PC-9 (cell line): Measurements from ENCODE around the gene NFE2L3. TPM values are rescaled to one million over a fixed set of nuclear protein-coding genes. Genes with fewer than 3 reads are reported as not detected.

Experiments used
- BruUV-seq: library from RNA; stranded (reverse); fragments of 400-500 nt; replicated peaks from 2 replicates; lab custom pipeline; 2021; lab: Mats Ljungman, UMichigan
- CTCF ChIA-PET: fragments of 300-600 bp; sonication (Branson Sonifier 250); formaldehyde crosslinking; loops from one replicate; lab custom pipeline; 2022; ENCODE audit warnings: antibody characterized with exemption; lab: Charles Lee
- POLR2A ChIA-PET: fragments of 300-600 bp; sonication (Branson Sonifier 250); formaldehyde crosslinking; loops from one replicate; lab custom pipeline; 2022; ENCODE audit warnings: antibody characterized with exemption; ENCODE audit not compliant: unreplicated experiment; lab: Charles Lee
- DNase-seq, 2 experiments: peaks; one replicate each; pipeline versions ENCODE4 v3.0.0 to v3.0.0-alpha.2; 2015 to 2022; ENCODE audit warnings: mixed read lengths in 1 of 2
- H2AFZ ChIP-seq: fragments of 200-600 bp; sonication (generic); 2 replicates; pipeline ENCODE4 v1.8.1; 2017; ENCODE audit warnings: antibody characterized with exemption
- H3F3A ChIP-seq: fragments of 200-600 bp; sonication (generic); 2 replicates; pipeline ENCODE4 v1.8.1; 2017; ENCODE audit warnings: antibody characterized with exemption, mild to moderate bottlenecking, low read depth; ENCODE audit not compliant: insufficient read depth
- H3K27ac ChIP-seq: fragments of 200-600 bp; sonication (generic); 2 replicates; pipeline ENCODE4 v1.6.1; 2016; ENCODE audit warnings: mixed run types
- H3K27me3 ChIP-seq: fragments of 200-600 bp; sonication (generic); 2 replicates; pipeline ENCODE4 v1.6.1; 2016; ENCODE audit warnings: low read depth, mixed run types; ENCODE audit not compliant: insufficient read depth
- H3K36me3 ChIP-seq: fragments of 200-600 bp; sonication (generic); 2 replicates; pipeline ENCODE4 v1.6.1; 2016; ENCODE audit warnings: low read depth, mixed run types
- H3K4me1 ChIP-seq: fragments of 200-600 bp; sonication (generic); replicated peaks from 2 replicates; pipeline ENCODE4 v1.6.1; 2016; ENCODE audit warnings: mixed run types; ENCODE audit not compliant: insufficient read depth
- H3K4me2 ChIP-seq: fragments of 200-600 bp; sonication (generic); 2 replicates; pipeline ENCODE4 v1.6.1; 2017; ENCODE audit warnings: mixed run types
- H3K4me3 ChIP-seq: fragments of 200-600 bp; sonication (generic); 2 replicates; pipeline ENCODE4 v1.6.1; 2016; ENCODE audit warnings: mixed run types
- H3K79me2 ChIP-seq: fragments of 200-600 bp; sonication (generic); 2 replicates; pipeline ENCODE4 v1.6.1; 2017; ENCODE audit warnings: low read depth, mixed run types
- H3K9me2 ChIP-seq: fragments of 200-600 bp; sonication (generic); 2 replicates; pipeline ENCODE4 v1.8.1; 2017; ENCODE audit warnings: mild to moderate bottlenecking; ENCODE audit not compliant: insufficient read depth
- H3K9me3 ChIP-seq: fragments of 200-600 bp; sonication (generic); 2 replicates; pipeline ENCODE4 v1.8.1; 2016; ENCODE audit warnings: low read depth; ENCODE audit not compliant: insufficient read depth
- H4K20me1 ChIP-seq: fragments of 200-600 bp; sonication (generic); 2 replicates; pipeline ENCODE4 v1.8.1; 2017; ENCODE audit not compliant: insufficient read depth
- CTCF ChIP-seq: fragments of 200-600 bp; sonication (generic); conservative IDR thresholded peaks from 2 replicates; pipeline ENCODE4 v1.6.1; 2017; ENCODE audit warnings: mixed run types, antibody characterized with exemption, mild to moderate bottlenecking, moderate library complexity
- EZH2 ChIP-seq: fragments of 200-600 bp; sonication (generic); IDR thresholded peaks from 2 replicates; pipeline ENCODE4 v1.8.0; 2017; ENCODE audit warnings: antibody characterized with exemption, low read depth
- intact Hi-C: fragments of 100-400 bp; cut with micrococcal nuclease; formaldehyde crosslinking; loops from one replicate; pipeline ENCODE4 v1.10.0; 2022; ENCODE audit not compliant: unreplicated experiment
- total RNA-seq: library from RNA; stranded (reverse); gene quantifications from 2 replicates; pipeline ENCODE4 v1.2.3, GENCODE V29; 2021

Gene NFE2L3
- total RNA-seq, 1 experiment from 2014 or later = 49.1 TPM

- intact Hi-C loops = no loop called here
- CTCF ChIA-PET = no interaction called here
- TSS peak; percentile 3 for BruUV-seq
These were observed 28.8 kb downstream of the NFE2L3 start for GRCh38 chr7:26180792-26181198.

GRCh38 chr7:26181474-26182227, 29.7 kb downstream of the NFE2L3 start:
- no peak overlapping the region for H3K4me2 ChIP-seq
- peaks cover 92% of the 10 kb centered on the region for H3F3A ChIP-seq
- intact Hi-C loops = no loop called here
- H3K4me3 ChIP-seq = no peak overlapping the region
- no TSS peak for BruUV-seq
- H3K9me3 ChIP-seq = no peaks in the 10 kb centered on the region
- peaks cover 66% of the 10 kb centered on the region for H3K36me3 ChIP-seq
- H3K27ac ChIP-seq = peak overlapping the region; percentile 57
- POLR2A ChIA-PET = interaction anchor here (0.5 to 0.7 kb wide), 3 partner anchors 23 to 1424 kb away, joined by 3 to 4 read pairs (median 3); no protein-coding TSS in a partner anchor
- CTCF ChIA-PET = no interaction called here
- TF ChIP-seq EZH2 (no peak), CTCF (no peak)
- H3K79me2 ChIP-seq = peaks cover 18% of the 10 kb centered on the region
- H2AFZ ChIP-seq = no peak overlapping the region
- no peaks in the 10 kb centered on the region for H3K9me2 ChIP-seq
- no peak for DNase-seq
- H3K27me3 ChIP-seq = no peaks in the 10 kb centered on the region
- peaks cover 7% of the 10 kb centered on the region; the same call in 1 of the 2 replicates for H3K4me1 ChIP-seq
- peaks cover 7% of the 10 kb centered on the region; the same call in 1 of the 2 replicates for H4K20me1 ChIP-seq

More at GRCh38 chr7:26180792-26181198, 28.8 kb downstream of the NFE2L3 start:
- no peaks in the 10 kb centered on the region for H3K27me3 ChIP-seq
- TF ChIP-seq CTCF (no peak), EZH2 (no peak)
- H3K36me3 ChIP-seq = peaks cover 62% of the 10 kb centered on the region
- peaks cover 84% of the 10 kb centered on the region for H3F3A ChIP-seq
- H3K9me2 ChIP-seq = no peaks in the 10 kb centered on the region
- peaks cover 18% of the 10 kb centered on the region for H3K79me2 ChIP-seq
- no peak overlapping the region for H3K4me2 ChIP-seq
- POLR2A ChIA-PET = interaction anchor here (0.5 to 0.7 kb wide), 2 partner anchors 22 to 243 kb away, joined by 3 to 4 read pairs; no protein-coding TSS in a partner anchor
- H3K4me3 ChIP-seq = no peak overlapping the region
- peaks cover 7% of the 10 kb centered on the region; the same call in 1 of the 2 replicates for H3K4me1 ChIP-seq
- H4K20me1 ChIP-seq = peaks cover 7% of the 10 kb centered on the region; the same call in 1 of the 2 replicates
- no peak for DNase-seq
- H3K27ac ChIP-seq = peak overlapping the region; percentile 57
- H3K9me3 ChIP-seq = no peaks in the 10 kb centered on the region
- H2AFZ ChIP-seq = no peak overlapping the region

GRCh38 chr7:26182283-26182682, 30.3 kb downstream of the NFE2L3 start:
- no peak for DNase-seq
- CTCF ChIA-PET = no interaction called here
- intact Hi-C loops = no loop called here
- H3K27ac ChIP-seq = peak overlapping the region; percentile 57
- peaks cover 66% of the 10 kb centered on the region for H3K36me3 ChIP-seq
- H2AFZ ChIP-seq = no peak overlapping the region
- peaks cover 17% of the 10 kb centered on the region for H3K79me2 ChIP-seq
- peaks cover 98% of the 10 kb centered on the region for H3F3A ChIP-seq
- H3K4me2 ChIP-seq = no peak overlapping the region
- H3K4me3 ChIP-seq = no peak overlapping the region
- POLR2A ChIA-PET = interaction anchor here (0.7 kb wide), 1 partner anchor 1425 kb away, joined by 3 read pairs; no protein-coding TSS in a partner anchor
- H4K20me1 ChIP-seq = peaks cover 11% of the 10 kb centered on the region; the same call in 1 of the 2 replicates
- H3K27me3 ChIP-seq = no peaks in the 10 kb centered on the region
- no peaks in the 10 kb centered on the region for H3K9me3 ChIP-seq
- no peaks in the 10 kb centered on the region for H3K9me2 ChIP-seq
- no peak for TF ChIP-seq CTCF
- TF ChIP-seq EZH2 = no peak
- BruUV-seq = no TSS peak
- H3K4me1 ChIP-seq = peaks cover 7% of the 10 kb centered on the region; the same call in 1 of the 2 replicates
